AG09309 (cell line): ENCODE data around the gene ASCL5.

Experiments
- DNase-seq: peaks from one replicate; pipeline ENCODE4 v3.0.0-alpha.2; 2010; ENCODE audit warnings: low read depth
- H3K4me3 ChIP-seq: 2 replicates; pipeline ENCODE4 v1.5.1; 2011; ENCODE audit warnings: mild to moderate bottlenecking, low read depth, low read length, moderate library complexity; ENCODE audit not compliant: control insufficient read depth
- TF ChIP-seq, protein P1 (sequence below): IDR thresholded peaks from 2 replicates; pipeline ENCODE4 v1.5.1; 2011; ENCODE audit warnings: mild to moderate bottlenecking, low read depth, low read length, inconsistent platforms; ENCODE audit not compliant: insufficient read depth, control insufficient read depth; ENCODE audit errors: missing control alignments

The ASCL5 gene

DNA sequence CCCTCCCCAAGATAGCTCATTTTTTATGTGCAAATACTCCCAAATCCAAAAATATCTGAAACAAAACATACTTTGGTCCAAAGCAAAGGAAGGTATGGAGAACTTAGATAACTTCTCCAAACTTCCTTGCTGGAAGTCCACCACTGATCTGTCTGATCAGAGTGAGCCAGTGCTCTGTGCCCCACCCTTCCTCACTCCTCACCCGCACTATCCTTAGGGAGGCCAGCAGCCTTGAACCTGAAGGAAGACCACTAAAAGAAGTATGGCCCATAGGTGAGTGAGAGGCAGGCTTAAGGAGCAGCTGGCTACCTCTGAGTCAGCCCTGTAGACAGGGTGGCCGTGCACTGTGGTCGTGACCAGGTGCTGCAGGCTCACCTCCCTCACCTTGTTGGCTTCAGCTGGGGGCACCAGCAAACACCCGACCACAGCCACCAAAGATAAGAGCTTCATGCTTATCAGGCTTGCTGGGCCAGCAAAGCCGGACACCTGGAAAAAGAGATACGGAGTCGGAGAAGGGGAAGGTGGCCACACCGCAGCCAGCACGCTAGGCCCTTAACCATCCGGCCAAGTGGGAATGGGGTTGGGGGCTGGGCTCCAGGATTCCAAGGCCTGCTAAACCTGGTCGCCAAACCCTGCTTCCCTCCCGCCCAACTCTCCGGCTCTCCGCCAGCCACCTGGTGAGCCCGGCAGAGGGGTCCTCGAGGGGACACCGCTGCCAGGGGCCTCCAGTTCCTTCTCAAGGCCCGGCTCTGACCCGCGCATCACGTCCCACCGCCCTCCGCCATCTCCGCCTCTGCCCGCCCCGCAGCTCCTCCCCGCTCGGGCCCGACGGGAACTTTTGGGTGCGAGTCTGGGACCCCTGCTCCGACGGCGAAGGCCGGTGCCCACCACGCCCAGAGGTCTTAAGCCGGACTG is 26.7 kb upstream of the ASCL5 start:
- no peak for DNase-seq
- TF ChIP-seq, protein P1, sequence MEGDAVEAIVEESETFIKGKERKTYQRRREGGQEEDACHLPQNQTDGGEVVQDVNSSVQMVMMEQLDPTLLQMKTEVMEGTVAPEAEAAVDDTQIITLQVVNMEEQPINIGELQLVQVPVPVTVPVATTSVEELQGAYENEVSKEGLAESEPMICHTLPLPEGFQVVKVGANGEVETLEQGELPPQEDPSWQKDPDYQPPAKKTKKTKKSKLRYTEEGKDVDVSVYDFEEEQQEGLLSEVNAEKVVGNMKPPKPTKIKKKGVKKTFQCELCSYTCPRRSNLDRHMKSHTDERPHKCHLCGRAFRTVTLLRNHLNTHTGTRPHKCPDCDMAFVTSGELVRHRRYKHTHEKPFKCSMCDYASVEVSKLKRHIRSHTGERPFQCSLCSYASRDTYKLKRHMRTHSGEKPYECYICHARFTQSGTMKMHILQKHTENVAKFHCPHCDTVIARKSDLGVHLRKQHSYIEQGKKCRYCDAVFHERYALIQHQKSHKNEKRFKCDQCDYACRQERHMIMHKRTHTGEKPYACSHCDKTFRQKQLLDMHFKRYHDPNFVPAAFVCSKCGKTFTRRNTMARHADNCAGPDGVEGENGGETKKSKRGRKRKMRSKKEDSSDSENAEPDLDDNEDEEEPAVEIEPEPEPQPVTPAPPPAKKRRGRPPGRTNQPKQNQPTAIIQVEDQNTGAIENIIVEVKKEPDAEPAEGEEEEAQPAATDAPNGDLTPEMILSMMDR, result no peak
- H3K4me3 ChIP-seq, result peak overlapping the region; percentile 87

DNA sequence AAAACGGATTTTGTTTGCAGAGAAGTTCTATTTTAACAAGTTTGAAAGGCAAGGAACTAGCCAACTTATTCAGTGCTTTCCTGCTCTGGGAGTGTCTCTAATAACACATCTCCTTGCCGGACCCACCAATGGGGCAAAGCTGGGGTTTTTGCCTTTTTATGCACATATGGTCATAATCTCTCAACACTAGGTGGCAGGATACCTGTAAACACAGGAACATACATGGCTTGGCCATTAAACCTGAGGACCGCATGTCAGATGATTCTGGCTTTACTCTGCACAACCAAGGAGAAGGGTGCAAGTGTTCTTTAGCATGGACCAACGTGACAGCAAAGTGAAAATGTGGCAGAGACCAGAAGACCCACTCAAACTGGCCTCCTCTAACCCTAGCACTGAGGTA is 22.4 kb upstream of the ASCL5 start:
- DNase-seq, result no peak
- no peak overlapping the region for H3K4me3 ChIP-seq
- TF ChIP-seq, protein P1, result peak; percentile 48

DNA sequence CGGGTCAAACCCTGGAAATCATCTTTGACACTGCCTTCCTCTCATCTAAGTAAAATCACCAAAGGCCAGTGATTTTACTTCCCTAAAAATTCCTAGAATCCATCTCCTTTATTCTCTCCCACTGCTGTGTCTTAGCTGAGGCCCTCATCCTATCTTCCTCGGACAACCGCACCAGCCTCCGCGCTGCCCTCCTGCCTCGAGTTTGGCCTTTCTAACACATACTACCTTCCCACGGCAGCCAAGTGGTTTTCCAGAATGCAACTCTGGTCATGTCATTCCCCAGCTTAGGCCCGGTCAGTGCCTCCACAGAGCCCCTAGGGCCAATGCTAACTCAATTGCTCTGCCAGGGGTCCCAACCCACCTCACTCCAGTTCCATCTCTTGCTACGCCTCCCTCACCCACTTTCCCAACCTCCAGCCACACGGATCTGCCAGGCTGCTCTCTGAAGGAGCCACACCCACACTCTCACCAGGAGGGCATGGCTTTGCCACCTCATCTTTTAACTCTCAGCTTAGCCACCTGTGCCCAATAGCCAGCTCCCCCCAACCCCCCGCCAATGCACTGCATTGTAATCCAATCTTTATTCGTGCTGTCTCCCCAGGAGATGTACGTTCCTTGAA is 20.5 kb upstream of the ASCL5 start:
- TF ChIP-seq, protein P1, result no peak
- DNase-seq, result no peak
- no peak overlapping the region for H3K4me3 ChIP-seq

DNA sequence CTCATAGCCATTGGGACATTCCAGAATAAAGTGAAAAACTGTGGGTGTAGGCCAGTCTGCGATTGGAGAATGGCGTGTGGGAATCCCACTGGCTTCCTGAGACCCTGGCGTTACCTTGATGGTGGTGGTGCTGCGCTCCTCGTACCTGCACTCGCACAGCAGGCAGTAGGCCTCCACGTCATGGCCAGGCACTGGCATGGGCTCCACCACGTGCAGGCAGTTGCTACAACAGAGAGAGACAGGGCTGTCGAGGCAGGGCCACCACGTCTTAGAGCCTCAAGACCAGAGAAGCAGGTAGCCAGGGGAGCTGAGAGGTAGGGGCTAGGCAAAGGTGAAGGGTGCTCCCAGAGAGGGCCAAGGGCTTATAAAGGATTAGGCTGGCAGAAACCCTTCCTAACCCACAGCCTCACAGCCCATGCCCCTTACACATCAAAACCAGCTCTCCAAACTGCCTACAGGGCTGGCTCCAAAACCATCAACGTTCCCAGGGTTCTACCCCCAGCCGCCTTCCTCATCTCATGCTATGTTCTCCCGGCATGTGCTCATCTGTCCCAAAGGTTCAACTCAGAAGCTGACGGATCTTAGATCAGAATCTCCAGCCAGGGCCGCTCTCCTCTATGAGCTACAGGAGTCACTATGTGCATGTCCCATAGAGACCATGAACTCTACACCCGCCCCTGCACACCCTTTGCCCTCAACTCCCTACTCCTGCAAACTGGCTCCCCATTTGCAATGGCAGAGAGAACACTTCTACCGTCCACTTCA is 19.8 kb upstream of the ASCL5 start:
- H3K4me3 ChIP-seq, result no peak overlapping the region
- DNase-seq, result no peak
- TF ChIP-seq, protein P1, result no peak

DNA sequence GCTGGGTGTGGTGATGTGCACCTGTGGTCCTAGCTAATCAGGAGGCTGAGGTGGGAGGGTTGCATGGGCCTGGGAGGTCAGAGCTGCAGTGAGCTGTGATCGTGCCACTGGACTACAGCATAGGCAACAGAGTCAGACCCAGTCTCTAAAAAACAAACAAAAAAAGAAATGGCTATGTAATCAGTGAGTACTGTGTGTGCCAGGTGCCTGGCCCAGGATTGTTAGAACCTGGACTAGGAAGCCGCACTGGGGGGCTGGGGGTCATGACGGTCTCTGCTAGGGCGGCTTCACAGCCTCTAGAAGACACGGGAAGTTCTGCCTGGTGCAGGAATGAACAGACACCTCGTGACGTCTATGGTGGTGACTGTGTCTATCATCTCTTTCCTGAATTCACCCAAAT is 18.8 kb upstream of the ASCL5 start:
- no peak overlapping the region for H3K4me3 ChIP-seq
- no peak for DNase-seq
- TF ChIP-seq, protein P1, result no peak

DNA sequence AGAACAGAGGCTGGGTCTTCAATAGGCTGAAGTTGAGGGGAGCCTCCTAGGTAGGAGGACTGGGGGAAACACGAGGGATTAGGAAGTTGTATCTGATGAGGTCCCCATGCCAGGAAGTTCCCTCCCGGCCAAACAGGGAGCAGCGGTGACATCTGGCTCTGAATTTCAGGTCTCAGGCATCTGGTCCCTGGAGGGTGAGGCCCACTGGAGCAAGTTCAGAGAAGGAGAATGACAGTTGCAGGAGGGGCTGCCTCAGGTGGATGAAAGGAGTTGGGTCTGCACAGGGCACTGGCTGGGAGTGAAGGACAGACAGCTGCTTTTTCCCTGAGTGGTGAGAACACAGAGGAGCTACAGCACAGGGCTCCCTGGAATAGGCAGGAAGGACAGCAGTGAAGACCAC is 18.1 kb upstream of the ASCL5 start:
- no peak for DNase-seq
- TF ChIP-seq, protein P1, result no peak
- H3K4me3 ChIP-seq, result no peak overlapping the region
